ENCODE data around the gene GNA15. TPM values are rescaled to one million over a fixed set of nuclear protein-coding genes. Genes with fewer than 3 reads are reported as not detected.

GNA15 gene
- total RNA-seq, 1 experiment from 2014 or later: 0.22 TPM

DNA sequence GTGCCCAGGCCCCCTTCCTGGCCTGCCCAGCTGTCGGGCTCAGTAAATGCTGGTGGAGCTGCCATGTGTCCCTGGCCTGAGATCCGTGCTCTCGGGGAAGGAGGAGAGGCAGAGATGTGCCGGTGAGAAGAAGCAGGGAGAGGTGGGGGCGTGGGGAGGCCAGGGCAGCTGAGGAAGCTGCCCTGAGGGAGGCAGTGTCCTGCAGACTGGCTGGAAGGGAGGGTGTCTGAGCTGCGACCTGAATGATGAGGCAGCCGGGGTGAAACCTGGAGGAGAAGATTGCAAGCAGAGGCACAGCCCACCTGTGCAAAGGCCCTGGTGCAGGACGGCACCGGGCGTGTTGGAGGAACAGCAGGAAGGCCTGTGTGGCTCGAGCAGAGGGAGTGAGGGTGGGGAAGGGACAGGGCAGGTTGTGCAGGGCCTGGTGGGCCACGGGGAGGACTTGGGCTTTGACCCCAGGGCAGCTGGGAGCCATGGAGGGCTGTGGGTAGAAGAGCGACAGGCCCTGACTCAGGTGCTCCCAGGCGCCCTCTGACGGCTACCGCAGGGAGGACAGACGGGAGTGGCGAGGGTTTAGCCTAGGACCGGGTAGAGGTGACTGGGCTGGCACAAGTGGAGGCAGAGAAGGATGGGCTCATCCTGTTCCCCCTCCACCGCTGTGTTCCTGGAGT, 74.6 kb downstream of the GNA15 start (continued):
- TF ChIP-seq ESRRA (CRISPR knock-in tag; IDR thresholded peaks at IDR 0.05; ENCODE audit: borderline replicate concordance): peak; percentile 45; the same call in 1 of the 2 replicates
- TF ChIP-seq, protein P1, sequence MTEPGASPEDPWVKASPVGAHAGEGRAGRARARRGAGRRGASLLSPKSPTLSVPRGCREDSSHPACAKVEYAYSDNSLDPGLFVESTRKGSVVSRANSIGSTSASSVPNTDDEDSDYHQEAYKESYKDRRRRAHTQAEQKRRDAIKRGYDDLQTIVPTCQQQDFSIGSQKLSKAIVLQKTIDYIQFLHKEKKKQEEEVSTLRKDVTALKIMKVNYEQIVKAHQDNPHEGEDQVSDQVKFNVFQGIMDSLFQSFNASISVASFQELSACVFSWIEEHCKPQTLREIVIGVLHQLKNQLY (CRISPR knock-in tag; IDR thresholded peaks at IDR 0.05): no peak
- TF ChIP-seq, protein P2, sequence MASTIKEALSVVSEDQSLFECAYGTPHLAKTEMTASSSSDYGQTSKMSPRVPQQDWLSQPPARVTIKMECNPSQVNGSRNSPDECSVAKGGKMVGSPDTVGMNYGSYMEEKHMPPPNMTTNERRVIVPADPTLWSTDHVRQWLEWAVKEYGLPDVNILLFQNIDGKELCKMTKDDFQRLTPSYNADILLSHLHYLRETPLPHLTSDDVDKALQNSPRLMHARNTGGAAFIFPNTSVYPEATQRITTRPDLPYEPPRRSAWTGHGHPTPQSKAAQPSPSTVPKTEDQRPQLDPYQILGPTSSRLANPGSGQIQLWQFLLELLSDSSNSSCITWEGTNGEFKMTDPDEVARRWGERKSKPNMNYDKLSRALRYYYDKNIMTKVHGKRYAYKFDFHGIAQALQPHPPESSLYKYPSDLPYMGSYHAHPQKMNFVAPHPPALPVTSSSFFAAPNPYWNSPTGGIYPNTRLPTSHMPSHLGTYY (CRISPR knock-in tag; IDR thresholded peaks at IDR 0.05): 0 out of 2 replicates have a peak, but pooled peaks have one; percentile 57
- 0 out of 2 replicates have a peak, but pooled peaks have one; percentile 35 for TF ChIP-seq EMX1 (CRISPR knock-in tag; IDR thresholded peaks at IDR 0.05)

DNA sequence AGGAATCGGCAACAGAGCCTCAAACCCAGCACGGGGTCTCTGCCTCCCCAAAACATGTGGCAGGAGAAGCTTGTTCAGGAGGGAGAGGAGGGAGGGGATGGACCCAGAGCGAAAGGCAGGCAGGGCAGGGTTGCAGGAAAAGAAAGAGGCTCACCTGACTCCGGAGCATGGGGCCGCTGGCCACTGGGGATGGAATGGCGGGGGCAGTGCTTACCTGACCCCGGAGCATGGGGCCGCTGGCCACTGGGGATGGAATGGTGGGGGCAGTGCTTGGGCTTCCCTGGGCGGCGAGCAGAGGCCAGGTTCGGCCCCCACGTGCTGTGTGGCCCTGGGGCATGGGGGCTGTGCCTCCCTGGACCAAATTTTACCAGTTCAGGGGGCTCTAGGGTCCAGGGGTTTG, 75.4 kb downstream of the GNA15 start:
- no peaks in the 10 kb centered on the region for H3K27me3 Mint-ChIP-seq (ENCODE audit: low read depth)
- no peak overlapping the region for H3K27ac Mint-ChIP-seq
- TF ChIP-seq, protein P3, sequence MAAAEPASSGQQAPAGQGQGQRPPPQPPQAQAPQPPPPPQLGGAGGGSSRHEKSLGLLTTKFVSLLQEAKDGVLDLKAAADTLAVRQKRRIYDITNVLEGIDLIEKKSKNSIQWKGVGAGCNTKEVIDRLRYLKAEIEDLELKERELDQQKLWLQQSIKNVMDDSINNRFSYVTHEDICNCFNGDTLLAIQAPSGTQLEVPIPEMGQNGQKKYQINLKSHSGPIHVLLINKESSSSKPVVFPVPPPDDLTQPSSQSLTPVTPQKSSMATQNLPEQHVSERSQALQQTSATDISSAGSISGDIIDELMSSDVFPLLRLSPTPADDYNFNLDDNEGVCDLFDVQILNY (CRISPR knock-in tag; IDR thresholded peaks at IDR 0.05): 0 out of 2 replicates have a peak, but pooled peaks have one; percentile 3
- TF ChIP-seq ZNF317 (CRISPR knock-in tag; IDR thresholded peaks at IDR 0.05; ENCODE audit: borderline replicate concordance, low read depth) (peak; percentile 75; the same call in 1 of the 2 replicates), SOX15 (CRISPR knock-in tag; IDR thresholded peaks at IDR 0.05) (no peak)
- no peak overlapping the region for H3K4me3 Mint-ChIP-seq
- ATAC-seq (peak; percentile 7), DNase-seq (ENCODE audit: low spot score) (no peak)
- CTCF ChIA-PET: interaction anchor here (1.0 to 2.7 kb wide), 10 partner anchors 8 to 260 kb away, joined by 3 to 18 read pairs (median 4); partner anchors contain the start of gene CELF5
- peaks cover 2% of the 10 kb centered on the region for H3K36me3 Mint-ChIP-seq
- H3K9me3 Mint-ChIP-seq: no peaks in the 10 kb centered on the region
- POLR2A ChIA-PET: interaction anchor here (0.5 to 0.7 kb wide), 2 partner anchors 107 to 116 kb away, joined by 3 to 5 read pairs; no protein-coding TSS in a partner anchor
- H3K4me1 Mint-ChIP-seq: peaks cover 3% of the 10 kb centered on the region; the same call in 1 of the 2 replicates

DNA sequence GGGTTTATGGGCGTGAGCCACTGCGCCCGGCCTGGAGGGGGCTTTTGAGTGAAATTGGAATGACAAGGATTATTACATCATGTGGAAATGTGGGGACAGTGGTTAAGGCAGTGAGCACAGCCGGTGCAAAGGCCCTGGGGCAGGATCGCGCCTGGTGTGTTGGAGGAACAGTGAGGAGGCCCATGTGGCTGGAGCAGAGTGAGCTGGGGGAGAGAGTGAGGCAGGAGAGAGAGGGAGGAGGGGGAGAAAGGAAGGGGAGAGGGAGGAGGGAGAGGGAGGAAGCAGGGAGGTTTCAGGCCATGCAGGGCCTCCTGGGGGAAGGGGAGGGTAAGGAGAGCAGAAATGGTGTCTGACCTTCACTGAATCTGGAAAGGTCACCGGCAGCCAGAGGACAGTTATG, 77.3 kb downstream of the GNA15 start:
- Mint-ChIP-seq H3K9me3 (peaks cover 4% of the 10 kb centered on the region; the same call in 1 of the 2 replicates), H3K27me3 (ENCODE audit: low read depth) (no peaks in the 10 kb centered on the region), H3K4me3 (no peak overlapping the region), H3K27ac (no peak overlapping the region), H3K36me3 (peaks cover 3% of the 10 kb centered on the region; the same call in 1 of the 2 replicates), H3K4me1 (peaks cover 3% of the 10 kb centered on the region; the same call in 1 of the 2 replicates)
- DNase-seq (ENCODE audit: low spot score): no peak
- ChIA-PET CTCF (no interaction called here), POLR2A (no interaction called here)
- TF ChIP-seq, protein P3 (CRISPR knock-in tag; IDR thresholded peaks at IDR 0.05): no peak
- TF ChIP-seq, protein P4, sequence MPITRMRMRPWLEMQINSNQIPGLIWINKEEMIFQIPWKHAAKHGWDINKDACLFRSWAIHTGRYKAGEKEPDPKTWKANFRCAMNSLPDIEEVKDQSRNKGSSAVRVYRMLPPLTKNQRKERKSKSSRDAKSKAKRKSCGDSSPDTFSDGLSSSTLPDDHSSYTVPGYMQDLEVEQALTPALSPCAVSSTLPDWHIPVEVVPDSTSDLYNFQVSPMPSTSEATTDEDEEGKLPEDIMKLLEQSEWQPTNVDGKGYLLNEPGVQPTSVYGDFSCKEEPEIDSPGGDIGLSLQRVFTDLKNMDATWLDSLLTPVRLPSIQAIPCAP (CRISPR knock-in tag; IDR thresholded peaks at IDR 0.05): no peak
- TF ChIP-seq GTF2I (CRISPR knock-in tag; conservative IDR thresholded peaks at IDR 0.05) (0 out of 2 replicates have a peak, but pooled peaks have one; percentile 73), JAZF1 (CRISPR knock-in tag; IDR thresholded peaks at IDR 0.05) (no peak), ATF1 (CRISPR knock-in tag; IDR thresholded peaks at IDR 0.05) (no peak)
- no peak for ATAC-seq

Other genes starting within 250 kb of the GNA15 start
- gene ZNF57, start 235.1 kb upstream of the GNA15 start, total RNA-seq (2021): 6.7 to 8.9 TPM (median 6.8 TPM) in 3 replicates
- 4.5 to 5.6 TPM (median 4.7 TPM) in 3 replicates for gene ZNF77, start 191.1 kb upstream of the GNA15 start, total RNA-seq (2021)
- gene TLE6, start 158.5 kb upstream of the GNA15 start, total RNA-seq (2021): 2.5 to 3.3 TPM (median 3.1 TPM) in 3 replicates
- 13.1 to 20.0 TPM (median 15.8 TPM) in 3 replicates for gene TLE2, start 106.8 kb upstream of the GNA15 start, total RNA-seq (2021)
- 233 to 249 TPM (median 246 TPM) in 3 replicates for gene TLE5, start 73.5 kb upstream of the GNA15 start, total RNA-seq (2021)
- 22.4 to 27.2 TPM (median 23.5 TPM) in 3 replicates for gene GNA11, start 41.7 kb upstream of the GNA15 start, total RNA-seq (2021)
- 0.27 to 0.37 TPM (median 0.28 TPM) in 3 replicates for gene S1PR4, start 42.7 kb downstream of the GNA15 start, total RNA-seq (2021)
- 99.9 to 113 TPM (median 105 TPM) in 3 replicates for gene NCLN, start 49.9 kb downstream of the GNA15 start, total RNA-seq (2021)
- gene CELF5, start 88.6 kb downstream of the GNA15 start, total RNA-seq (2021): 7.7 to 10.6 TPM (median 9.0 TPM) in 3 replicates
- gene NFIC, start 230.6 kb downstream of the GNA15 start, total RNA-seq (2021): 3.5 to 4.4 TPM (median 4.0 TPM) in 3 replicates

Data from WTC11 (cell line).